SK-MEL-5 (cell line): ENCODE measurements around the gene ZPLD1. TPM values are rescaled to one million over a fixed set of nuclear protein-coding genes. Genes with fewer than 3 reads are reported as not detected.

Experiments
- DNase-seq: peaks from one replicate; pipeline ENCODE4 v3.0.0-alpha.2; 2016; ENCODE audit warnings: low read depth, low spot score
- in situ Hi-C: cut with HindIII; loops from 2 replicates; pipeline ENCODE4 v1.10.0; 2016; ENCODE audit warnings: low sequenced_read_pairs, high pct_unique_total_duplicates, low pct_unique_long_range_greater_than_20kb
- polyA plus RNA-seq, 2 experiments: library from polyadenylated mRNA; depleted of rRNA; stranded (reverse); fragments of >200 nt; gene quantifications; 2 replicates each; pipeline ENCODE4 v1.2.3, GENCODE V29; 2015
- total RNA-seq: library from RNA; depleted of rRNA; stranded (reverse); fragments of >200 nt; shearing (Covaris generic); gene quantifications from 2 replicates; pipeline ENCODE4 v1.2.3, GENCODE V29; 2014; rRNA removed

ZPLD1 gene
- 0.11 and 0.45 TPM in 2 replicates for total RNA-seq
- polyA plus RNA-seq (2015; cell fraction: cytosol; rRNA removed), result 0.10 and 1.4 TPM in 2 replicates
- polyA plus RNA-seq (2015; cell fraction: nucleus; rRNA removed), result 0.05 TPM in 1 of 2 replicates, not detected in the other

- DNase-seq, result no peak
- in situ Hi-C loops, result no loop called here
Observed at GRCh38 chr3:102434715-102435114, at the start of gene ZPLD1. Gene ZPLD1, plus strand, starts transcription at chr3:102435015. Its CDS starts 3,473 bp downstream, at chr3:102438488.

DNA sequence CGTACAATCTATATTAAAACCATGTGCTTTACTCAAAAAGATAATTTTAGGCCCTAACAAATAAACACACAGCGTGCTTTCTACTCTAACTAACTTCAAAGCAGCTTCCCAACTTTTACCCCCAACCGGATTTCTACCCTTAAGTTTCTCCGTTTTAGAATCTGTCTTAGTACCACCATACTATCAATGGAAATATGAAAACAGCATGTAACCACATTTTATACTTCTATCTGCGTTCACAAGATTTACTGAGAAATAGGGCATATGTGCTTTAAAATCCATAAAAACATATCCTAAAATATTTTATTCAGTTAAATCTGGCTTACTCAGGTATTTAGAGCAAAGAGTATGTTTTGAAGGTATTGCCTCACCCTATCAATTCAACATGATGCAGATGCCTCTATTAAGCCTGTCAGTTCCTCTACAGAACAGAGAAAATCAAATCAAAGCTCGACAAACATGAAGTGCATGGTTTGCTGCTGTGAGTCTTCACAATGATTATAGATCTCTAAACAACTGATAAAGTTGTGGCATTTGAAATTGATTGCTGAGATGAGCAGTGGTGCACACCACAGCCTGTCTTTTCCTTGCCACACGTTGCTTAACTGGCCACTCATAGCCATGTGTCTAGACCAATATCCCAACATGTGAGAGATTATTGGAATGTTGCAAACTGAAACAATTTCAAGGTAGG lies 44.5 kb upstream of the ZPLD1 start:
- in situ Hi-C loops, result no loop called here
- no peak for DNase-seq

DNA sequence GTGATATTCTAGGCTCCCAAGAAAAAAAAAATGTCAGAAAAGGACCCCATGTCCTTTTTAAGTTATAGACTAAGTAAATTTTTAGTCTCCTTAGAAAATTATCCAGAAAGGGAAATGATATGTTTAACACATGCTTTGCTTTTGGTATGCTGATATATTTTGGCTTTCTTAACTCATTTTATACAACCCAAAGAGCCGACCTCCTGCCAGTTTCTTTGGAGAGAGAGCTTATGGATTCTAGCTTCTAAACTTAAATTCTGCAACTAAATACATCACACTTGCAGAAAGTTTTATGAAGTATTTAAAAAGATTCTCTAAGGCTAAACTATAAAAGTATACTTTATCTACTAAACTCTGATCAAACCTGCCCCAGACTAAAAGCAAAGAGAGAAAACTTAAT lies 43.9 kb upstream of the ZPLD1 start:
- in situ Hi-C loops, result no loop called here
- no peak for DNase-seq

- no peak for DNase-seq
- in situ Hi-C loops, result no loop called here
Observed at GRCh38 chr3:102391491-102391890, 43.3 kb upstream of the ZPLD1 start.

- in situ Hi-C loops, result no loop called here
- no peak for DNase-seq
Observed at GRCh38 chr3:102394517-102394916, 40.3 kb upstream of the ZPLD1 start.

- DNase-seq, result no peak
- in situ Hi-C loops, result no loop called here
Observed at GRCh38 chr3:102398176-102398575, 36.6 kb upstream of the ZPLD1 start.

- in situ Hi-C loops, result no loop called here
- DNase-seq, result no peak
Observed at GRCh38 chr3:102398666-102399065, 36.1 kb upstream of the ZPLD1 start.

DNA sequence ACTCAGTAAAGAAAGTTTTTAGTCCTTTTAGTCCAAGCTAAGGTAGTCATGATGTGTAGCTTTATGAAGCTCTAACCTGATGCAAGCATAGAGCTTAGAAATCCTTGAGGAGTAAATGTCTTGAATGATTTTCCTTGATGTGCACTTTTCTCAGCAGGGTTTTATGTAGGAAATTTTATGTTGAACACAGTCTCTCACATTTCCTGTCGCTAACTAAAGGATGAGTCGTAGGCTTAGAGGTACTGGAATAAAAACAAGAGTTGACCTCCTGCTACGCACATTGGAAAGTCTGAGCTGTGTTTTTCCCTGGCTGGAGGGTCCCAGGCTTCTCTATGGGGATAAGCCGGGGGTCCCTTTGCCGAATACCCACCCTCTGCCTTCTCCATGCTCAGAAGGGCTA lies 34.7 kb upstream of the ZPLD1 start:
- no peak for DNase-seq
- in situ Hi-C loops, result no loop called here

DNA sequence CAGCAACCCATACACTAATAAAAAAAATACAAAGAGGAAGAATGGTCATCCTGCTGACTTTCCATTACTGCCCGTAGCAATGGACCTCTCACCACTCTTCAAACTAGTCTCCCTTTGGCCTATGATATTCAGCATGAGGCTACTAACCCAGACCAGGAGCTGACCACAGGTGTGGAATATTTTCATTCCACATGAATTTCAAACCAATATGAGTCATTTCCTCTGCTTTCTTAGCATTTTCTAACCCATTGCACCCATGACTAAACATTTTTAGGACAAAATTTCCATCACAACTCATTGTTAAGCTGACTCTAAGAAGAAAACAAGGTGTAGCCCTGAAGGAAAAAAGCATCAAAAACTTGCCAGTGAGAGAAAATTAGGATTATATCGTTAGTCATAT lies 34.0 kb upstream of the ZPLD1 start:
- no peak for DNase-seq
- in situ Hi-C loops, result no loop called here

DNA sequence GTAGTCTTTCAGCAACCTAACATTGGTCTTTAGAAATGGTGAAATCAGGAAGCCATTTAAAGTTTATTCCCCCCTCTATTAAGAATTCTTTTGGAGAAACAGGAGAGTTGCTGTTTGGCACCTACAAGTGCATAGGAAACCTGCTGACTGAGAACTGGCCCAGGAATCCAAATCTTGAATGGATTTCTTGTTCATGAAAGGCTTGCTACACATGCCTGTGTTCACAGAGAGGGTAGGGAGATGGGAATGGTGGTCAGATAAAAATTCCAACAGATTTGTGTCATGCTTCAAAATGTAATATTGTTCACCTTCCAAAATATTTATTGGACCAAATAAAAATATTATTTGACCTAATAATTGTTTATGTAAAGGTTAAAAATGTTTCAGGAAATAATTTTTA lies 24.2 kb upstream of the ZPLD1 start:
- peak; percentile 76 for DNase-seq
- in situ Hi-C loops, result no loop called here

GRCh38 chr3:102415553-102415952 lies 19.3 kb upstream of the ZPLD1 start:
- in situ Hi-C loops, result no loop called here
- no peak for DNase-seq

- in situ Hi-C loops, result no loop called here
- no peak for DNase-seq
Observed at GRCh38 chr3:102419786-102420185, 15.0 kb upstream of the ZPLD1 start.

GRCh38 chr3:102441832-102442231 lies 7.0 kb downstream of the ZPLD1 start:
- in situ Hi-C loops, result no loop called here
- no peak for DNase-seq

- in situ Hi-C loops, result no loop called here
- no peak for DNase-seq
Observed at GRCh38 chr3:102443021-102443420, 8.2 kb downstream of the ZPLD1 start.

DNA sequence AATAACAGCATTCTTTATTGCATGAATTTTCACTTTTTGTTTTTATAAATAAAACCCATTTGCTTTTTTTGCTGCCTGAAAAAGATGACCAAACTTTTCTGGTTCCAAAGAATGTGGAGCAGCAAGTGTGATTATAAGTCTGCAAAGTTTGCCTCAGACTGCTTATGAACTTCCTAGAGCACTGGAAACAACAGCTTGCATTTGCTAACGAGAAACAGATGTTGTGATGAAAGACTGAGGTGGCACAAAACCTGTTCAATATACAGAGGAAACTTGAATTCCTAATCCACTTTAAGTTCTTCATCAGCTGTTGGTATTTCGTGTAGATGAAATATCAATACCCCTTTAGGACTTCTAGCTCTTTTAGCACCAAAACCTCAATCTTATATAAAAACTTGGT lies 9.3 kb downstream of the ZPLD1 start:
- DNase-seq, result no peak
- in situ Hi-C loops, result no loop called here

- no peak for DNase-seq
- in situ Hi-C loops, result no loop called here
Observed at GRCh38 chr3:102447272-102447671, 12.5 kb downstream of the ZPLD1 start.

- in situ Hi-C loops, result no loop called here
- DNase-seq, result peak; percentile 8
Observed at GRCh38 chr3:102449341-102449740, 14.5 kb downstream of the ZPLD1 start.

- in situ Hi-C loops, result no loop called here
- no peak for DNase-seq
Observed at GRCh38 chr3:102449930-102450329, 15.1 kb downstream of the ZPLD1 start.

DNA sequence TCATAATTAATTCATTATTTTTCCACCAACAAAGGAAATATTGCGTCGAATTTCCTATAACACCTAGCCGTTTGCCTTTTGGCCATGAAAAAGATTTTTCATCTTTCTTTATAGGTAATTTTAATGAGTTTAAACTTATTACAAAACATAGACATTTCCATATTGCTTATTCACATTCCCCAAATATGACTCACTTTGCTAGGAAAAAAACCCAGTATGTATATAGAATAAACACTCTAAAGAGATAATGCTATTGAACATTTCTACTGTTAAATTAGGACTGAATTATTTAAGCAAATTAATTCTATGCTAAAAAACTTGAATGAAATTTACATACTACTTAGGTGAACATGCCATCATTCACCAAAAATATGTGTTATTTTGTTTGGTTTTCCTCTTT lies 16.2 kb downstream of the ZPLD1 start:
- in situ Hi-C loops, result no loop called here
- no peak for DNase-seq

- DNase-seq, result no peak
- in situ Hi-C loops, result no loop called here
Observed at GRCh38 chr3:102451543-102451942, 16.7 kb downstream of the ZPLD1 start.
